ENCODE data around the gene KCNG4.

Gene KCNG4

GRCh38 chr16:84262939-84263338 lies 23.1 kb upstream of the KCNG4 start:
- DNase-seq: no peak

GRCh38 chr16:84262031-84262430 lies 22.2 kb upstream of the KCNG4 start:
- no peak for DNase-seq

GRCh38 chr16:84260766-84261554 lies 21.1 kb upstream of the KCNG4 start:
- no peak for DNase-seq

- DNase-seq: no peak
These were observed 19.9 kb upstream of the KCNG4 start for GRCh38 chr16:84259691-84260090.

GRCh38 chr16:84258266-84258665 lies 18.5 kb upstream of the KCNG4 start:
- no peak for DNase-seq

- DNase-seq: no peak
These were observed 15.4 kb upstream of the KCNG4 start for GRCh38 chr16:84255050-84255810.

- DNase-seq: no peak
These were observed 14.2 kb upstream of the KCNG4 start for GRCh38 chr16:84254062-84254461.

GRCh38 chr16:84253173-84253572 lies 13.4 kb upstream of the KCNG4 start:
- DNase-seq: no peak

GRCh38 chr16:84252184-84252583 lies 12.4 kb upstream of the KCNG4 start:
- no peak for DNase-seq

GRCh38 chr16:84247844-84248243 lies 8.0 kb upstream of the KCNG4 start:
- DNase-seq: no peak

- no peak for DNase-seq
These were observed 7.5 kb upstream of the KCNG4 start for GRCh38 chr16:84247331-84247730.

- DNase-seq: no peak
These were observed 6.9 kb upstream of the KCNG4 start for GRCh38 chr16:84246679-84247077.

GRCh38 chr16:84245956-84246678 lies 6.3 kb upstream of the KCNG4 start:
- DNase-seq: no peak

- no peak for DNase-seq
These were observed 4.9 kb upstream of the KCNG4 start for GRCh38 chr16:84244728-84245127.

GRCh38 chr16:84243732-84244131 lies 3.9 kb upstream of the KCNG4 start:
- no peak for DNase-seq

GRCh38 chr16:84242839-84243238 lies 3.0 kb upstream of the KCNG4 start:
- DNase-seq: no peak

- no peak for DNase-seq
These were observed 2.0 kb upstream of the KCNG4 start for GRCh38 chr16:84241778-84242177.

- DNase-seq: no peak
These were observed 643 bp upstream of the KCNG4 start for GRCh38 chr16:84240455-84240854.

GRCh38 chr16:84239141-84239769 lies 557 bp downstream of the KCNG4 start:
- no peak for DNase-seq

GRCh38 chr16:84237994-84238750 lies 1.6 kb downstream of the KCNG4 start:
- DNase-seq: no peak

GRCh38 chr16:84236671-84237070 lies 3.1 kb downstream of the KCNG4 start:
- DNase-seq: no peak

Data from NCI-H1436 treated with DMSO at 0.1 percent for 48 hours (cell line).